Midbrain (tissue), 1 donor: ENCODE measurements around the gene IRS2.
"Not testable (repeated sequence)": the region's sequence is repeated elsewhere in the genome, so short reads cannot be mapped to it uniquely, and the experiment has no call there.

ENCODE experiments used
- DNase-seq: peaks from one replicate; lab custom pipeline; 2025; lab: John Stamatoyannopoulos, UW

IRS2 gene

GRCh38 chr13:109755551-109755950 is 30.8 kb downstream of the IRS2 start:
- DNase-seq: no peak

GRCh38 chr13:109751477-109751876 is 34.9 kb downstream of the IRS2 start:
- DNase-seq: no peak

GRCh38 chr13:109750221-109750775 is 36.1 kb downstream of the IRS2 start:
- no peak for DNase-seq

- no peak for DNase-seq
Observed at GRCh38 chr13:109749365-109749764, 37.0 kb downstream of the IRS2 start.

- DNase-seq: no peak
Observed at GRCh38 chr13:109748677-109749076, 37.7 kb downstream of the IRS2 start.

- no peak for DNase-seq
Observed at GRCh38 chr13:109747524-109747923, 38.9 kb downstream of the IRS2 start.

- DNase-seq: no peak
Observed at GRCh38 chr13:109746364-109746763, 40.0 kb downstream of the IRS2 start.

- no peak for DNase-seq
Observed at GRCh38 chr13:109745702-109746101, 40.7 kb downstream of the IRS2 start.

GRCh38 chr13:109745060-109745459 is 41.3 kb downstream of the IRS2 start:
- DNase-seq: no peak

- DNase-seq: no peak
Observed at GRCh38 chr13:109744512-109745051, 41.8 kb downstream of the IRS2 start.

GRCh38 chr13:109743706-109744453 is 42.5 kb downstream of the IRS2 start:
- no peak for DNase-seq

- DNase-seq: no peak
Observed at GRCh38 chr13:109741966-109742365, 44.4 kb downstream of the IRS2 start.

GRCh38 chr13:109740721-109741120 is 45.7 kb downstream of the IRS2 start:
- no peak for DNase-seq

- peak; percentile 33 for DNase-seq
Observed at GRCh38 chr13:109740121-109740520, 46.3 kb downstream of the IRS2 start.

- no peak for DNase-seq
Observed at GRCh38 chr13:109738298-109738746, 48.1 kb downstream of the IRS2 start.

GRCh38 chr13:109737606-109738005 is 48.8 kb downstream of the IRS2 start:
- no peak for DNase-seq

GRCh38 chr13:109737046-109737573 is 49.3 kb downstream of the IRS2 start:
- DNase-seq: no peak

GRCh38 chr13:109735436-109735966 is 50.9 kb downstream of the IRS2 start:
- no peak for DNase-seq

GRCh38 chr13:109734002-109734785 is 52.2 kb downstream of the IRS2 start:
- peak; percentile 20 for DNase-seq

GRCh38 chr13:109733550-109733949 is 52.8 kb downstream of the IRS2 start:
- DNase-seq: no peak

- DNase-seq: not testable (repeated sequence)
Observed at GRCh38 chr13:109732470-109733170, 53.8 kb downstream of the IRS2 start.
